GM12864 (cell line): ENCODE data around the gene TRIO.

Experiments
- DNase-seq: peaks from one replicate; pipeline ENCODE4 v3.0.0-alpha.2; 2011; ENCODE audit warnings: low read depth
- H3K4me3 ChIP-seq: 2 replicates; pipeline ENCODE4 v1.5.1; 2011; ENCODE audit warnings: mild to moderate bottlenecking, low read depth, low read length, control low read depth
- TF ChIP-seq, protein P1 (sequence below): IDR thresholded peaks from 2 replicates; pipeline ENCODE4 v1.5.1; 2011; ENCODE audit warnings: low read depth, mild to moderate bottlenecking, moderate library complexity, low read length, control low read depth, inconsistent platforms; ENCODE audit errors: missing control alignments

Gene TRIO

DNA sequence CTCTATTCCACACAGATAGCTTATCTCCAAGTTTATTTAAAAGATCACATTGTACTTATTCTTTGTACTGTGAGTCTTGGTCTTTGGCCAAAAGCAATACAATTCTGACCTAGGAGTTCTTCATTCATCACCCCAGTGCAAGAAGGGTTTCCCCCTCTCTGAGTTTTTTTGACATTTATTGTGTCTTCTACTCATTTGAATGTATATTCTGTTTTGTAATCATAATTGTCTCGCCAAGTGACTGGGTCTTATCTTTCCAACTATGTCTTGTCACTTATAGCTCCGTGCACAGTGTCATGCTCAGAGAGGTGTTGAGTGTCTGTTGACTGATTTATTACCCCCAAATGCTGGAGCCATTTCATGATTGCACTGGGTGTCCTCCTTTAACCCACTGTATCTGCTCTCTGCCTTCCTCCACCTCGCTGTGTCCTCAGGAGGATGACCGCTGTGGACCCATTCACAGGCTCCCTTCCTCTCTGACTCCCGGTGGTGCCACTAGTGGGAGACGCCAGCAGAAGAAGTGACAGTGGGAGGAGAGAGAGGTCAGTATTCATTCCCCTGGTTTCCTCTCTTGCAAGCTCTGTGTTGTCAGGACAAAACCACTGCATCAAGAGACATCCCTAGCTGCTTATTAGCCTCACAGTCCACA is 11.2 kb upstream of the TRIO start:
- TF ChIP-seq, protein P1, sequence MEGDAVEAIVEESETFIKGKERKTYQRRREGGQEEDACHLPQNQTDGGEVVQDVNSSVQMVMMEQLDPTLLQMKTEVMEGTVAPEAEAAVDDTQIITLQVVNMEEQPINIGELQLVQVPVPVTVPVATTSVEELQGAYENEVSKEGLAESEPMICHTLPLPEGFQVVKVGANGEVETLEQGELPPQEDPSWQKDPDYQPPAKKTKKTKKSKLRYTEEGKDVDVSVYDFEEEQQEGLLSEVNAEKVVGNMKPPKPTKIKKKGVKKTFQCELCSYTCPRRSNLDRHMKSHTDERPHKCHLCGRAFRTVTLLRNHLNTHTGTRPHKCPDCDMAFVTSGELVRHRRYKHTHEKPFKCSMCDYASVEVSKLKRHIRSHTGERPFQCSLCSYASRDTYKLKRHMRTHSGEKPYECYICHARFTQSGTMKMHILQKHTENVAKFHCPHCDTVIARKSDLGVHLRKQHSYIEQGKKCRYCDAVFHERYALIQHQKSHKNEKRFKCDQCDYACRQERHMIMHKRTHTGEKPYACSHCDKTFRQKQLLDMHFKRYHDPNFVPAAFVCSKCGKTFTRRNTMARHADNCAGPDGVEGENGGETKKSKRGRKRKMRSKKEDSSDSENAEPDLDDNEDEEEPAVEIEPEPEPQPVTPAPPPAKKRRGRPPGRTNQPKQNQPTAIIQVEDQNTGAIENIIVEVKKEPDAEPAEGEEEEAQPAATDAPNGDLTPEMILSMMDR, result no peak
- no peak for DNase-seq
- H3K4me3 ChIP-seq, result no peak overlapping the region

DNA sequence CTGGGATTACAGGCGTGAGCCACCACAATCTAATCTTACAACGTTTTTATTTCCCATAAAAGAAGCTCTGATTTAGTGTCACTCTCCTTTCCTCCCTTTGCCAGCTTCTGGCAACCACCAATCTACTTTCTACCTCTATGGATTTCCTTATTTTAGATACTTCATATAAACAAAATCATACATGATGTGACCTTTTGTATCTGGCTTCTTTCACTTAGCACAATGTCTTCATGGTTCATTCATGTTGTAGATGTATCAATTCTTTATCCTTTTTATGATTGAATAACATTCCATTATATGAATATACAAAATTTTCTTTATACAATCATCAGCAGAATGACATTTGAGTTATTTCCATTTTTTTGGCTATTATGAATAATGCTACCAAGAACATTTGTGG is 9.7 kb upstream of the TRIO start:
- TF ChIP-seq, protein P1, result no peak
- DNase-seq, result no peak
- H3K4me3 ChIP-seq, result no peak overlapping the region

DNA sequence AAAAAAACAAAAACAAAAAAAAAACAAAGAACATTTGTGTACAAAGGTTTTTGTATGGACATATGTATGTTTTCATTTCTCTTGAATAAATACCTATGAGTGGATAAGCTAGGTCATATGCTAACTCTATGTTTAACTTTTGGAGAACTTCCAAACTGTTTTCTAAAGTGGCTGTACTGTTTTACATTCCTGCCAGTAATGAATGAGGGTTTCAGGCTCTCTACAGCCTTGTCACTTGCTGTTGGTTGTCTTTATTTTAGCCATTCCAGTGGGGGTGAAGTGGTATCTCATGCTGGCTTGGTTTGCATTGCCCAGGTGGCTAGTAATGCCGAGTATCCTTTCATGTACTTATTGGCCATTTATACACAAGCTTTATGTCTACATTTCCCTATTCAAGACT is 9.1 kb upstream of the TRIO start:
- DNase-seq, result no peak
- TF ChIP-seq, protein P1, result no peak
- no peak overlapping the region for H3K4me3 ChIP-seq

DNA sequence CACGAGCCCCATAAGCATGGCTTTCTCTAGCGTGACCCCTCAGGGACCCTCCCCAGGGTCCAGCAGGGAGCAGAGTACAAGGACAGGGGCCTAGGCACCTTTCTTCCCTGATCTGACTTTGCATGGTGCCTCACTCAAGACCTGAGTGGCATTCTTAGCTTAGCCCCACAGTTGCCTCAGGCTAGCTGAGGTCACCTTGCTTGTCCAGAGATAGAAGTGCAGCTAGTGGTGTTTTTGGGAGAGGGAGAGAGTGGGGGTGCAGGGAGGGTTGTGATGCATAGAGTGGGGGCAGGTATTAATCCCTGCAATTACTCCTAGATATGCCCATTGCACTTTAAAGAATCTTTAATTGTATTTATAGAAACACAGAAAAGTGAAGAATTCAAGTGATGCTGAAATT is 8.4 kb upstream of the TRIO start:
- DNase-seq, result no peak
- TF ChIP-seq, protein P1, result no peak

DNA sequence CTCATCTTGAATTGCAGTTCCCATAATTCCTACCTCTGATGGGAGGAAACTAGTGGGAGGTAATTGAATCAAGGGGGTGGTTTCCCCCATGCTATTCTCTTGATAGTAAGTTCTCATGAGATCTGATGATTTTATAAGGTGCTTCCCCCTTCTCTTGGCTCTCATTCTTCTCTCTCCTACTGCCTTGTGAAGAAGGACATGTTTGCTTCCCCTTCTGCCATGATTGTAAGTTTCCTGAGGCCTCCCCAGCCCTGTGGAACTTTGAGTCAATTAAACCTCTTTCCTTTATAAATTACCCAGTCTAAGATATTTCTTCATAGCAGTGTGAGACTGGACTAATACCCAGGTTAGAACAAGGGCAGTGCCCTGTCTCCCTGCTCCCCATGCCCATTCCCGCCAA is 7.5 kb upstream of the TRIO start:
- DNase-seq, result no peak
- TF ChIP-seq, protein P1, result no peak
- no peak overlapping the region for H3K4me3 ChIP-seq

More for the DNA sequence above, 8.4 kb upstream of the TRIO start:
- no peak overlapping the region for H3K4me3 ChIP-seq

DNA sequence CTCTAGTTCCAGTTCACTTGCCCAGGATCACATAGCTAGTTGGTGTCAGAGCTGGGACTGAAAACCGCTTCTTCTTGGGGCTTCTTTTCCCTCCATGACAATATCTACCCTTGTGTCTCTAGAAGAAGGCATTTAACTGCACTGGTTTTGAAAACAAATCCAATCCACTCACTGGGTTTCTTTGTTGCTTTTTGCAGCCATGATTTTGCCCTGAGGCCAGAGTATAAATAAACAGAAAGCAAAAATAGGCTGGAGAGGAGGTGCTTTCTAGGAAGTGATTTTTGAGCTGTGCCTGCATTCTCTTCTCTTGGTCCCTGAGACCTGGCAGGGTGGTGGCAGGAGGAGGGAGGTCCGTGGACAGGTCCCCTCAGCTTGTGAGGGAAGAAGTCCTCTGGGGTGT is 6.9 kb upstream of the TRIO start:
- no peak for DNase-seq
- TF ChIP-seq, protein P1, result no peak
- H3K4me3 ChIP-seq, result no peak overlapping the region
